SK-N-SH (cell line): ENCODE results near the gene TLX2. TPM values are rescaled to one million over a fixed set of nuclear protein-coding genes. Genes with fewer than 3 reads are reported as not detected.
A peak's percentile ranks its signal among the peaks of the same experiment; 100 is the strongest.

Experiments used
- EP300 ChIP-seq, 2 experiments: IDR thresholded peaks; 2 replicates each; pipeline versions ENCODE4 v1.4.0 to v1.6.1; 2012; ENCODE audit warnings: borderline replicate concordance in 1 of 2, low read depth in 1 of 2, low read length in 1 of 2
- EZH2phosphoT487 ChIP-seq: fragments of 200-600 bp; sonication (generic); IDR thresholded peaks from 2 replicates; pipeline ENCODE4 v1.6.1; 2017; ENCODE audit warnings: low read depth, mixed run types, mild to moderate bottlenecking, antibody characterized with exemption, moderate library complexity, borderline replicate concordance
- FOXJ3 ChIP-seq: sonication (generic); formaldehyde crosslinking; IDR thresholded peaks from 2 replicates; pipeline ENCODE4 v1.5.1; 2020; ENCODE audit warnings: mild to moderate bottlenecking, missing genetic modification reagents
- GABPA ChIP-seq: IDR thresholded peaks from 2 replicates; pipeline ENCODE4 v1.4.0; 2012; ENCODE audit warnings: low read depth, mild to moderate bottlenecking
- JUND ChIP-seq: IDR thresholded peaks from 2 replicates; pipeline ENCODE4 v1.4.0; 2012
- MXI1 ChIP-seq: IDR thresholded peaks from 2 replicates; pipeline ENCODE4 v1.6.1; 2012; ENCODE audit warnings: mild to moderate bottlenecking, low read depth, low read length, improper control_type of control experiment
- NRF1 ChIP-seq: IDR thresholded peaks from 2 replicates; pipeline ENCODE4 v1.6.1; 2012; ENCODE audit warnings: low read depth, mild to moderate bottlenecking, low read length
- RAD21 ChIP-seq: IDR thresholded peaks from 2 replicates; pipeline ENCODE4 v1.6.1; 2012; ENCODE audit warnings: mild to moderate bottlenecking, low read length
- TCF12 ChIP-seq: IDR thresholded peaks from 2 replicates; pipeline ENCODE4 v1.4.0; 2012
- TEAD4 ChIP-seq: IDR thresholded peaks from 2 replicates; pipeline ENCODE4 v1.4.0; 2012; ENCODE audit warnings: mild to moderate bottlenecking, borderline replicate concordance; ENCODE audit not compliant: insufficient read depth
- polyA plus RNA-seq, 3 experiments: library from polyadenylated mRNA; depleted of rRNA; stranded (reverse); fragments of >200 nt; gene quantifications; 2 replicates each; pipeline ENCODE4 v1.2.3, GENCODE V29; 2012
- TF ChIP-seq, protein P1 (sequence below): fragments of 150-350 bp; IDR thresholded peaks from 2 replicates; pipeline ENCODE4 v1.6.1; 2017; ENCODE audit warnings: antibody characterized with exemption, low read length, low read depth, borderline replicate concordance
- TF ChIP-seq, protein P2 (sequence below): IDR thresholded peaks from 2 replicates; pipeline ENCODE4 v1.6.1; 2012; ENCODE audit warnings: mild to moderate bottlenecking, low read depth, low read length, moderate library complexity
- TF ChIP-seq, protein P3 (sequence below): IDR thresholded peaks from 2 replicates; pipeline ENCODE4 v1.4.0; 2012; ENCODE audit warnings: low read depth
- TF ChIP-seq, protein P4 (sequence below): IDR thresholded peaks from 2 replicates; pipeline ENCODE4; 2012
- TF ChIP-seq, protein P5 (sequence below): fragments of 150-350 bp; IDR thresholded peaks from 2 replicates; pipeline ENCODE4 v1.6.1; 2016; ENCODE audit warnings: mild to moderate bottlenecking, low read depth, low read length
- TF ChIP-seq, protein P6 (sequence below): IDR thresholded peaks from 2 replicates; pipeline ENCODE4 v1.4.0; 2012; ENCODE audit warnings: low read depth, borderline replicate concordance

The TLX2 gene
- polyA plus RNA-seq, 1 of the 3 experiments (the other 2 are of a cell fraction): 24.5 TPM

DNA sequence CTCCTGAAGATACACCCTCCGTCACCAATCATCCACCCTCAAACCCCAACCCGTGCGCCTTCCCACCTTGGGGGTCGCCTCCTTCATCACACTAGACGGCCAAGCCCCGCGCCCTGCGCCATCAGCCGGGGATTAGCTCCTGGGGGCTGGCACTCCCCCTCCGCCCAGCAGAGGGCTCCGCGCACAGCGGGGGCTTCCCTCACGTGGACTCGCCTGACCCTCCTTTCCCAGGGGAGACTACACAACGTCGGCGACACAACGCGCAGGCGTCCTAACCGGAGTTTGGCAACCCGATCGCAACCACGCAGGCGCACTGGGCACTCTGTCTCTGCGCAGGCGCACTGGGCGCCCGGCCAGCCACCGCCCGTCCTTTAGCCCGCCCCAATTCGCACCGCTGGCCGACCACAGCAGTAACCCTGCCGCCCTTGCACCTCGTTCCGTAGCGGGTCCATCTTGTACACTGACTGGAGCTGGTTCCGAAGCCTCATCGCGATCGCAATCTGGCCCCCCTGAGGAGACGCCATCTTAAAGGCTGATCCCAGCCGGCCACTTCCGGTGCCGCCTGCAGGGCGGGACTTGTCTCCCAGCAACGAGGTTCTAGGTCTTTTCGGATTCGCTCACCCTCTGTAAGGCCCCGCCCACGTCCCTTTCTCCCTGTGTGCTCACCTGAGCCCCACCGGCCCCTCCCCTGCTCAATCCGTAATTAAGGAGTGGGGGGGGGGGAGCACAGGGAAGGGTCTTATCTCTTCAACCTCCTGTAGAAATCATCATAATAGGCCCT lies 6.9 kb upstream of the TLX2 start, which contains the start of gene PCGF1 (continued):
- TF ChIP-seq EZH2phosphoT487: no peak
- TF ChIP-seq JUND: no peak
- TF ChIP-seq, protein P1, sequence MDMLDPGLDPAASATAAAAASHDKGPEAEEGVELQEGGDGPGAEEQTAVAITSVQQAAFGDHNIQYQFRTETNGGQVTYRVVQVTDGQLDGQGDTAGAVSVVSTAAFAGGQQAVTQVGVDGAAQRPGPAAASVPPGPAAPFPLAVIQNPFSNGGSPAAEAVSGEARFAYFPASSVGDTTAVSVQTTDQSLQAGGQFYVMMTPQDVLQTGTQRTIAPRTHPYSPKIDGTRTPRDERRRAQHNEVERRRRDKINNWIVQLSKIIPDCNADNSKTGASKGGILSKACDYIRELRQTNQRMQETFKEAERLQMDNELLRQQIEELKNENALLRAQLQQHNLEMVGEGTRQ: peak; percentile 48; the same call in 1 of the 2 replicates
- peak; percentile 57 for TF ChIP-seq RAD21
- TF ChIP-seq, protein P2, sequence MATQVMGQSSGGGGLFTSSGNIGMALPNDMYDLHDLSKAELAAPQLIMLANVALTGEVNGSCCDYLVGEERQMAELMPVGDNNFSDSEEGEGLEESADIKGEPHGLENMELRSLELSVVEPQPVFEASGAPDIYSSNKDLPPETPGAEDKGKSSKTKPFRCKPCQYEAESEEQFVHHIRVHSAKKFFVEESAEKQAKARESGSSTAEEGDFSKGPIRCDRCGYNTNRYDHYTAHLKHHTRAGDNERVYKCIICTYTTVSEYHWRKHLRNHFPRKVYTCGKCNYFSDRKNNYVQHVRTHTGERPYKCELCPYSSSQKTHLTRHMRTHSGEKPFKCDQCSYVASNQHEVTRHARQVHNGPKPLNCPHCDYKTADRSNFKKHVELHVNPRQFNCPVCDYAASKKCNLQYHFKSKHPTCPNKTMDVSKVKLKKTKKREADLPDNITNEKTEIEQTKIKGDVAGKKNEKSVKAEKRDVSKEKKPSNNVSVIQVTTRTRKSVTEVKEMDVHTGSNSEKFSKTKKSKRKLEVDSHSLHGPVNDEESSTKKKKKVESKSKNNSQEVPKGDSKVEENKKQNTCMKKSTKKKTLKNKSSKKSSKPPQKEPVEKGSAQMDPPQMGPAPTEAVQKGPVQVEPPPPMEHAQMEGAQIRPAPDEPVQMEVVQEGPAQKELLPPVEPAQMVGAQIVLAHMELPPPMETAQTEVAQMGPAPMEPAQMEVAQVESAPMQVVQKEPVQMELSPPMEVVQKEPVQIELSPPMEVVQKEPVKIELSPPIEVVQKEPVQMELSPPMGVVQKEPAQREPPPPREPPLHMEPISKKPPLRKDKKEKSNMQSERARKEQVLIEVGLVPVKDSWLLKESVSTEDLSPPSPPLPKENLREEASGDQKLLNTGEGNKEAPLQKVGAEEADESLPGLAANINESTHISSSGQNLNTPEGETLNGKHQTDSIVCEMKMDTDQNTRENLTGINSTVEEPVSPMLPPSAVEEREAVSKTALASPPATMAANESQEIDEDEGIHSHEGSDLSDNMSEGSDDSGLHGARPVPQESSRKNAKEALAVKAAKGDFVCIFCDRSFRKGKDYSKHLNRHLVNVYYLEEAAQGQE: no peak
- TF ChIP-seq, protein P3, sequence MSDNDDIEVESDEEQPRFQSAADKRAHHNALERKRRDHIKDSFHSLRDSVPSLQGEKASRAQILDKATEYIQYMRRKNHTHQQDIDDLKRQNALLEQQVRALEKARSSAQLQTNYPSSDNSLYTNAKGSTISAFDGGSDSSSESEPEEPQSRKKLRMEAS: peak; percentile 73
- TF ChIP-seq FOXJ3 (CRISPR knock-in tag): no peak
- TF ChIP-seq TEAD4: no peak
- TF ChIP-seq, protein P4, sequence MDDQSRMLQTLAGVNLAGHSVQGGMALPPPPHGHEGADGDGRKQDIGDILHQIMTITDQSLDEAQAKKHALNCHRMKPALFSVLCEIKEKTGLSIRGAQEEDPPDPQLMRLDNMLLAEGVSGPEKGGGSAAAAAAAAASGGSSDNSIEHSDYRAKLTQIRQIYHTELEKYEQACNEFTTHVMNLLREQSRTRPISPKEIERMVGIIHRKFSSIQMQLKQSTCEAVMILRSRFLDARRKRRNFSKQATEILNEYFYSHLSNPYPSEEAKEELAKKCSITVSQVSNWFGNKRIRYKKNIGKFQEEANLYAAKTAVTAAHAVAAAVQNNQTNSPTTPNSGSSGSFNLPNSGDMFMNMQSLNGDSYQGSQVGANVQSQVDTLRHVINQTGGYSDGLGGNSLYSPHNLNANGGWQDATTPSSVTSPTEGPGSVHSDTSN: no peak
- TF ChIP-seq MXI1: peak; percentile 87; the same call in 1 of the 2 replicates
- TF ChIP-seq, protein P5, sequence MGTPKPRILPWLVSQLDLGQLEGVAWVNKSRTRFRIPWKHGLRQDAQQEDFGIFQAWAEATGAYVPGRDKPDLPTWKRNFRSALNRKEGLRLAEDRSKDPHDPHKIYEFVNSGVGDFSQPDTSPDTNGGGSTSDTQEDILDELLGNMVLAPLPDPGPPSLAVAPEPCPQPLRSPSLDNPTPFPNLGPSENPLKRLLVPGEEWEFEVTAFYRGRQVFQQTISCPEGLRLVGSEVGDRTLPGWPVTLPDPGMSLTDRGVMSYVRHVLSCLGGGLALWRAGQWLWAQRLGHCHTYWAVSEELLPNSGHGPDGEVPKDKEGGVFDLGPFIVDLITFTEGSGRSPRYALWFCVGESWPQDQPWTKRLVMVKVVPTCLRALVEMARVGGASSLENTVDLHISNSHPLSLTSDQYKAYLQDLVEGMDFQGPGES: no peak
- TF ChIP-seq, protein P6, sequence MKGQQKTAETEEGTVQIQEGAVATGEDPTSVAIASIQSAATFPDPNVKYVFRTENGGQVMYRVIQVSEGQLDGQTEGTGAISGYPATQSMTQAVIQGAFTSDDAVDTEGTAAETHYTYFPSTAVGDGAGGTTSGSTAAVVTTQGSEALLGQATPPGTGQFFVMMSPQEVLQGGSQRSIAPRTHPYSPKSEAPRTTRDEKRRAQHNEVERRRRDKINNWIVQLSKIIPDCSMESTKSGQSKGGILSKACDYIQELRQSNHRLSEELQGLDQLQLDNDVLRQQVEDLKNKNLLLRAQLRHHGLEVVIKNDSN: peak; percentile 68; the same call in 1 of the 2 replicates
- peak; percentile 97 for TF ChIP-seq NRF1
- TF ChIP-seq EP300 (IDR thresholded peaks at IDR 0.05; ENCODE audit: borderline replicate concordance in 1 of 2, low read depth in 1 of 2, low read length in 1 of 2): no peak
- no peak for TF ChIP-seq TCF12
- peak; percentile 80 for TF ChIP-seq GABPA
